EH (cell line): ENCODE measurements around the gene LEMD3.
A peak's percentile ranks its signal among the peaks of the same experiment; 100 is the strongest.
"Not testable (repeated sequence)": the region's sequence is repeated elsewhere in the genome, so short reads cannot be mapped to it uniquely, and the experiment has no call there.

Source experiments
- DNase-seq: peaks from one replicate; pipeline ENCODE4 v3.0.0-alpha.2; 2015; ENCODE audit warnings: low read depth

Gene LEMD3

GRCh38 chr12:65279369-65280112, 110.2 kb downstream of the LEMD3 start:
- DNase-seq, result peak; percentile 62

DNA sequence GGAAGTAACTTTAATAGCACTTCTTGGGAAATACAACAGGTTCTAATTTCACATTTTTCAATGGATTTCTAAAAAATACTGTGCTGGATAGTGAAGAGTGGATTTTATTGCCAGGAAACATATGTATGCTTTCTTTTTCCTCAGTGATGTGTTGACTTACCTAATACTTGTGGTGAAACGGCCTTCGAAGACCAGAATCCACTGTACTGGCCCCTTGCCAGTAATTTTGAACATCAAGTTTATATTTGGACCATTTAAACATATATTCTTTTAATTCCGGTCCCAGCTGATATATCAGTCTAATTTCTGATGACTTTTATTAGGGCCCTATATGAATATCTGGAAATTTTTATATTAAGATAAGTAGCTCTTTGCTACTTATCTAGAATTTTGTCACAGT, 110.9 kb downstream of the LEMD3 start:
- peak; percentile 20 for DNase-seq

DNA sequence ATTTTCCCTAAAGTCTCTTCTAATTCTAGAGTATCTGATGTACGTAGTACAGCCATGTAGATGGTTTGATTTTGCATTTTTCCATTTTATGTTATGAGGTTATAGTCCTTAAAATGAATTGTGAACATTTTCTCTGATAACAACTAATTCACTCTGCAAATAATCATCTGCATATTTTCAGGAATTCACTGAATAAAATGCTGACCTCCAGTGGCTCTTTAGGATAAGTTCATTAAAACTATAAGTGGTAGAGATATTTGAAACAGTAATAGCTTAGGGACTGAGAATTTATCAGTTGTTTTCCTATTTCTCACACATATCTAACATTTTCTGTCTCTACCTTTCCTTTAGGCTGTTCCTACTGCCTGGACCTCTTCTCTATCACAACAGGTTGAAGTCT, 113.5 kb downstream of the LEMD3 start:
- DNase-seq, result no peak

DNA sequence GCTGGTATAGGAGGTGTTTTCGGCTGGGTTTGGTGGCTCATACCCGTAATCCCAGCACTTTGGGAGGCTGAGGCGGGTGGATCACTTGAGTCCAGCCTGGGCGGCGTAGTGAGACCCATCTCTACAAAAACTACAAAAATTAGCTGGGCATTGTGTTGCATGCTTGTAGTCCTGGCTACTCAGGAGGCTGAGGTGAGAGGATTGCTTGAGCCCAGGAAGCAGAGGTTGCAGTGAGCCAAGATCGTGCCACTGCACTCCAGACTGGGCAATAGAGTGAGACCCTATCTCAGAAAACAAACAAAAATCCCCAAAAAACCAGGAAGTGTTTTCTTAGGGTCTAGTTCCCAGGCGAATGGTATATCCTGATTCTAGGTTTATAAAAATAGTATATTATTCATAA, 116.1 kb downstream of the LEMD3 start:
- not testable (repeated sequence) for DNase-seq

DNA sequence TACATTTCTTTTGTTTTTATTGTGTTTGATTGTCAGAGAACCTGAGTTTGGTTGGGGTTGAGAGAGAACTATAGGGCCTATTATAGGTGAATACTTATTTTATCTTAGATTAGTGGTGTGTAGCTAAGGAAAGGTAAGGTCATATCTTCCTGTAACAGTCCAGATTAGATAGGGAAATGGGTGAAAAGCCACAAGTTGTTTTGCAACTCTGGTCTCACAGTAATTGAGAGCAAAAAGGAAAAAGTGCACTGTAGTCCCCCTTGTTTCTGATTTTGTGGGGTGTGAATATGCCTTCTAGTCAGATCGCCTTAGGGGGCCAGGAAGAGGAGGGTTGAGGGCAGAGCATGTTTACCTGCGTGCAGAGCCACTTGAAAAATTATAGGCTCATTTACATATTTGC, 118.0 kb downstream of the LEMD3 start:
- no peak for DNase-seq

GRCh38 chr12:65292241-65292640, 122.9 kb downstream of the LEMD3 start:
- no peak for DNase-seq

GRCh38 chr12:65293735-65294134, 124.4 kb downstream of the LEMD3 start:
- DNase-seq, result no peak

DNA sequence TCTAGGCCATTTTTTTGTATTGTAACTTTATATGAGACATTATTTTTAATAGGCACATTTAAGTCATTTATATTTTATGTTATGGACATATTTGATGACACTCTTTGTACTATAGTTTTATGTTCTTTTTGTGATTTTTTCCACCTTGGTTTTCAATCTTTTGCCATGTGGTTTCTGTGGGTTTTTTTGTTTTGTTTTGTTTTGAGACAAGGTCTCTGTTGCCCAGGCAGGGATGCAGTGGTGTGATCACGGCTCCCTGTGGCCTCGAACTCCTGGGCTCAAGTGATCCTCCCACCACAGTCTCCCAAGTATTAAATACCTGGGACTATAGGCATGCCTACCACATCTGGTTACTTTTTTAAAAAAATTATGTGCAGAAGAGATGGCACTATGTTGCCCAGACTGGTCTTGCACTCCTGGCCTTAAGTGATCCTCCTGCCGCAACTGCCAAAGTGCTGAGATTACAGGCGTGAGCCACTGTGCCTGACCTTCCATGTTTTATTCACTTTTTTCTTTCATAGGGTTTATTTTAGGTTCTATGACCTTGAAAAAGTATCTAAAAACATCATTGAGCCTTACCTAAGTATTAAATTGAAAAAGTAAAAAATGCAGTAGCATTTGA, 125.4 kb downstream of the LEMD3 start:
- DNase-seq, result no peak

DNA sequence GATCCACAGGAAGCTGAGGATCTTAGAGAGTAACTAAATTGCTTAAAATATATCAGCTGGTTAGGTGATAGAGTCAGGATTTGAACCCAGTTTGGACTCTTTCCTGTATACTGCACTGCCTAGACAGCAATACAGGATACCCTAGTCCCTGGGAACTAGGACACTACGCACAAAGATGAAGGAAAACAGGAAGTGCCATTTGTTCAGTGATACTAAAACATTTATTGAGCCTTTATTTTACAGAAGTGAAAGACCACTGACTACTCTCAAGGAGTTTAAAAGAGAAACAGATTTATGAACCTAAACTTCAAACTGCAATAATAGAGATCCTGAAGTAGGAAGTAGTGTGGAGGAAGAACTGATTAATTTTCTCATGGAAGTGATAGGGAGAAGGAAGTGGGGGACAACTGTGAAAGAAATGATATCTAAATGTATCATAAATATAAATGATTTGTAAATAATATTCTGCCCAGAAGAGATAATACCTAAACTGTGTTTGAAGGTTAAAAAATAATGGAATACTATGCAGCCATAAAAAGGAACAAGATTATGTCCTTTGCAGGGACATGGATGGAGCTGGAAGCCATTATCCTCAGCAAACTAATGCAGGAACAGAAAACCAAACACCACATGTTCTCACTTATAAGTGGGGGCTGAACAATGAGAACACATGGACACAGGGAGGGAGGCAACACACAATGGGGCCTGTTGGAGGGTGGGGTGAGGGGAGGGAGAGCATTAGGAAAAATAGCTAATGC, 127.3 kb downstream of the LEMD3 start:
- no peak for DNase-seq
